Vagina (tissue), 2 donors: ENCODE results near the gene RNF144A.

Experiments used
- POLR2A ChIP-seq, 2 donors: fragments of 450-650 bp; IDR thresholded peaks; one replicate each; pipeline ENCODE4 v1.6.1; 2017; ENCODE audit warnings: antibody characterized with exemption in 2 of 2, mild to moderate bottlenecking in 2 of 2, moderate library complexity in 2 of 2
- POLR2AphosphoS5 ChIP-seq, 2 donors: sonication (generic); formaldehyde crosslinking; IDR thresholded peaks; one replicate each; pipeline ENCODE4 v1.9.0; 2017; ENCODE audit warnings: antibody characterized with exemption in 2 of 2, mild to moderate bottlenecking in 2 of 2, low read depth in 1 of 2; ENCODE audit not compliant: insufficient read depth in 1 of 2
- TF ChIP-seq, protein P1 (sequence below), 3 experiments: fragments of 450-650 bp in 2 of 3; fragments of 200-600 bp in 1 of 3; sonication (generic) in 1 of 3; IDR thresholded peaks; one replicate each; pipeline ENCODE4 v1.5.1; 2017 to 2019; ENCODE audit warnings: antibody characterized with exemption in 3 of 3, mild to moderate bottlenecking in 2 of 3, moderate library complexity in 2 of 3

DNA sequence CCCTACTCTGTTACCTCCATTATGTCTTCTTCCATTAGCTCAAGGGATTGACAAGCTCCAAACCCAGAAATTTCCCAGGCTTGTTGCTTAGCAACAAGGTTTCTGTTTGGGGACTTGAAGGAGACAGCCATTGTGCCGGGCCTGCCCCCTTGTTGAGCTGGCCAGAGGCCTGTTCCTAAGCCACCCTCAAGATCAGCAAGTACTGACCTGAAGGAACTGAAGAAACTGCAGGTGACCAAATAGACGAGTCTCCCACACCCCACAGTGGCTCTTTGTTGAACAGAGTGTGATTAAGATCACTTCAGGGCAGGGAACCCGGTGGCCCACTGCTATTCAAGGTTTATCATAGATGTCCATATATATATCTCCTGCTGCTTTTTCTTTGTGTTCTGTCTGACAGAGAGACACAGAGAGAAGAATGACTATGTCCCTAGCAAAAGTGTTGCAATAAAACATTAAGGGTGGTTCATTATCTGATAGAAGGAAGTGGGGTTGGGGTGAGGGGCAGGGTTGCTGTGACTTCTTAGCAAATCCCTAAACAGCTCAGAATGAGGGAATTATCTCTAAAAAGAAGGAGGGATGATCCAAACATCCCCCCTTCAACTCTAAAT, 69.2 kb downstream of the RNF144A start:
- TF ChIP-seq, protein P1, sequence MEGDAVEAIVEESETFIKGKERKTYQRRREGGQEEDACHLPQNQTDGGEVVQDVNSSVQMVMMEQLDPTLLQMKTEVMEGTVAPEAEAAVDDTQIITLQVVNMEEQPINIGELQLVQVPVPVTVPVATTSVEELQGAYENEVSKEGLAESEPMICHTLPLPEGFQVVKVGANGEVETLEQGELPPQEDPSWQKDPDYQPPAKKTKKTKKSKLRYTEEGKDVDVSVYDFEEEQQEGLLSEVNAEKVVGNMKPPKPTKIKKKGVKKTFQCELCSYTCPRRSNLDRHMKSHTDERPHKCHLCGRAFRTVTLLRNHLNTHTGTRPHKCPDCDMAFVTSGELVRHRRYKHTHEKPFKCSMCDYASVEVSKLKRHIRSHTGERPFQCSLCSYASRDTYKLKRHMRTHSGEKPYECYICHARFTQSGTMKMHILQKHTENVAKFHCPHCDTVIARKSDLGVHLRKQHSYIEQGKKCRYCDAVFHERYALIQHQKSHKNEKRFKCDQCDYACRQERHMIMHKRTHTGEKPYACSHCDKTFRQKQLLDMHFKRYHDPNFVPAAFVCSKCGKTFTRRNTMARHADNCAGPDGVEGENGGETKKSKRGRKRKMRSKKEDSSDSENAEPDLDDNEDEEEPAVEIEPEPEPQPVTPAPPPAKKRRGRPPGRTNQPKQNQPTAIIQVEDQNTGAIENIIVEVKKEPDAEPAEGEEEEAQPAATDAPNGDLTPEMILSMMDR (IDR thresholded peaks at IDR 0.05) = no peak
- TF ChIP-seq POLR2A (IDR thresholded peaks at IDR 0.05) = no peak
- TF ChIP-seq POLR2AphosphoS5 (IDR thresholded peaks at IDR 0.05; ENCODE audit: insufficient read depth in 1 of 2, low read depth in 1 of 2) = no peak
